Aorta (tissue), 5 donors: Measurements from ENCODE around the gene DENND10. TPM values are rescaled to one million over a fixed set of nuclear protein-coding genes. Genes with fewer than 3 reads are reported as not detected.
"Not testable (repeated sequence)": the region's sequence is repeated elsewhere in the genome, so short reads cannot be mapped to it uniquely, and the experiment has no call there.

Experiments
- ATAC-seq: fragments of 200-7000 bp; cut with Tn5 transposase; one replicate; pipeline ENCODE4 v1.9.1; 2022; ENCODE audit warnings: moderate library complexity; ENCODE audit not compliant: low FRiP score
- DNase-seq, 2 donors: peaks; one replicate each; pipeline ENCODE4 v3.0.0-alpha.2; 2020
- H3K27ac ChIP-seq, 2 donors: one replicate each; pipeline ENCODE4 v1.5.1; 2013; ENCODE audit warnings: low read length in 2 of 2, mild to moderate bottlenecking in 2 of 2, moderate library complexity in 2 of 2, control low read depth in 1 of 2, inconsistent platforms in 1 of 2, low read depth in 1 of 2
- H3K27me3 ChIP-seq, 2 donors: one replicate each; pipeline ENCODE4 v1.6.1; 2013; ENCODE audit warnings: control low read depth in 1 of 2, low read length in 1 of 2, mild to moderate bottlenecking in 1 of 2, moderate library complexity in 1 of 2; ENCODE audit not compliant: insufficient read depth in 2 of 2, control insufficient read depth in 1 of 2
- H3K36me3 ChIP-seq, 2 donors: one replicate each; pipeline ENCODE4 v1.6.1; 2013; ENCODE audit warnings: control low read depth in 1 of 2, low read length in 1 of 2, mild to moderate bottlenecking in 1 of 2; ENCODE audit not compliant: insufficient read depth in 2 of 2, control insufficient read depth in 1 of 2
- H3K4me1 ChIP-seq, 2 donors: one replicate each; pipeline ENCODE4 v1.6.1; 2013; ENCODE audit warnings: low read length in 2 of 2, control low read depth in 1 of 2, mild to moderate bottlenecking in 1 of 2, moderate library complexity in 1 of 2; ENCODE audit not compliant: insufficient read depth in 2 of 2, control insufficient read depth in 1 of 2
- H3K4me3 ChIP-seq, 2 donors: one replicate each; pipeline ENCODE4 v1.5.1; 2013; ENCODE audit warnings: low read length in 2 of 2, control low read depth in 1 of 2, mild to moderate bottlenecking in 1 of 2
- H3K9me3 ChIP-seq: one replicate; pipeline ENCODE4 v1.6.1; 2013; ENCODE audit warnings: mild to moderate bottlenecking, low read length; ENCODE audit not compliant: control insufficient read depth
- WGBS, 2 donors: extraction: QIAGEN DNeasy Blood & Tissue Kit; methylation state at CpG; one replicate each; pipeline ENCODE4 v1.1.7; 2013; 5-methylcytosine and 5-hydroxymethylcytosine counted together
- intact Hi-C, 2 donors: fragments of 100-400 bp; cut with DNase I; formaldehyde crosslinking; loops; one replicate each; pipeline versions ENCODE4 v1.14.2 to v1.15.0; 2022
- polyA plus RNA-seq, 2 donors: library from polyadenylated mRNA; stranded (reverse); fragments of 200-250 nt; gene quantifications; one replicate each; pipeline ENCODE4 v1.2.3, GENCODE V29; 2013
- total RNA-seq, 2 donors: library from RNA; stranded (reverse); fragmentation: NEBNext Ultra II Directional; extraction: Animal tissue kit (Norgen Biotek cat#: 25700); gene quantifications; one replicate each; pipeline ENCODE4 v1.2.1, GENCODE V29; 2021
- donor health status: healthy with polysubstance abuse.
- donor health status: Bipolar disorder and iron deficiency.
- donor health status: DM: no; HTN: no; CAD: no.
- donor health status: DM: no; HTN: no; CAD: no.
- donor health status: DM: yes; HTN: yes; CAD: no.

The DENND10 gene
- total and polyA plus RNA-seq, 4 donors: 15.2 to 28.8 (median 23.3) TPM

DNA sequence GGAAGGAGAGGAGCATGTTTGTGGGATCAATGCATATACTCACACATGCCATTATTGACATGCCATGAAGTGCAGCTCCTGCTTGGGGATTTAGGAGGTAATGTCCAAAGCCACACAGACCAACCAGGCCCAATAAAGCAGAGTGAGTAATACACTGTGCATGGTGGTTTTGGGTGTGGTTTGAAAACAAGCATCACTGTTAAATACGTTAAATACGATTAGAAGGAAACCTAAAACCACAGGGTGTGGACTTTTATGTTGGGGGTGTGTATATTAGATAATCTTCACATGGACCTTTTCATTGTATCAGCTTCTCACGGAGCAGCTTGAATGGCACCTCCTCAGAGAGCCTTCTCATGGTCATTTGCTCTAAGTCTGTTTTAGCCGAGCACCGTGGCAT lies 12.9 kb upstream of the DENND10 start:
- H3K27ac ChIP-seq: no peak overlapping the region
- no peaks in the 10 kb centered on the region for H3K9me3 ChIP-seq
- no peaks in the 10 kb centered on the region for H3K27me3 ChIP-seq
- no peaks in the 10 kb centered on the region for H3K4me1 ChIP-seq
- intact Hi-C loops: no loop called here
- 78 to 84% methylated on average over 5 of the region's 5 CpGs for WGBS, 2 donors
- no peak overlapping the region for H3K4me3 ChIP-seq
- no peak for DNase-seq
- ATAC-seq: no peak
- no peaks in the 10 kb centered on the region for H3K36me3 ChIP-seq

DNA sequence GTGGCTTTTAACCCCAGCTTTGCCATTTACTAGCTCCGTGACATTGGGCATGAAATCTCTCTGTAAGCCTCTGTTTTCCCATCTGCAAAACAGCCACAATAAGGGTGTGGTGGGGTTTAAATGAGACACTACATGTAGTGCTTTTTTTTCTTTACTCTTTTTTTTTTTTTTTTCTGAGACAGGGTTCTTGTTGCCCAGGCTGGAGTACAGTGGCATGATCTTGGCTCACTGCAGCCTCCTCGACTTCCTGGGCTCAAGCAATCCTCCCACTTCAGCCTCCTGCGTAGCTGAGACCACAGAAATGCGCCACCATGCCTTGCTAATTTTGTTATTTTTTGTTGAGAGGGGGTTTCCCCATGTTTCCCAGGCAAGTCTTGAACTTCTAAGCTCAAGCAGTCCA lies 8.3 kb upstream of the DENND10 start:
- intact Hi-C loops: no loop called here
- Histone ChIP-seq H3K9me3 (no peaks in the 10 kb centered on the region), H3K27ac (no peak overlapping the region), H3K27me3 (no peaks in the 10 kb centered on the region), H3K4me1 (no peaks in the 10 kb centered on the region), H3K4me3 (no peak overlapping the region), H3K36me3 (no peaks in the 10 kb centered on the region)
- WGBS, 2 donors: 78 to 90% methylated on average over 4 of the region's 4 CpGs
- peak in 1 of 2 donors; percentile 2 for DNase-seq
- ATAC-seq: no peak

DNA sequence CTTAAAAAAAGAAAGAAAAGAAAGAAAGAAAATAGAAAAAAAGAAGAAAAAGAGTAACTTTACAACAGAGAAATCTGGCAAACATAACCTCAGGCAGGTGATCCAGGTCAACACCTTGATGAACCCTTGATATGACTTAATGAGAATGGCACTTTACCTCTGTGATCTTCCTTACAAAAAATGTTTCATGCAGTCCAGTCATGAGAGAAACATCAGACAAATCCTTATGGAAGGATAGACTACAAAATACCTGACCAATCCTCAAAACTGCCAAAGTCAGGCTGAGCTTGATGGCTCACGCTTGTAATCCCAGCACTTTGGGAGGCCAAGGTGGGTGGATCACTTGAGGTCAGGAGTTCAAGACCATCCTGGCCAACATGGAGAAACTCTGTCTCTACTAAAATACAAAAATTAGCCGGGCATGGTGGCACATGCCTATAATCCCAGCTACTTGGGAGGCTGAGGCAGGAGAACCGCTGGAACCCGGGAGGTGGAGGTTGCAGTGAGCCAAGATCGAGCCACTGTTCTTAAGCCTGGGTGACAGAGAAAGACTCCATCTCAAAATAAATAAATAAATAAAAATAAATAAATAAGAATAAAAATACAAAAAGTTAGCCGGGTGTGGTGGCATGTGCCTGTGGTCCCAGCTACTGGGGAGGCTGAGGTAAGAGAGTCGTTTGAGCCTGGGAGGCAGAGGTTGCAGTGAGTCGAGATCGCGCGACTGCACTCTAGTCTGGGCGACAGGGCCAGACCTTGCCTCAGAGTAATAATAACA lies 7.1 kb upstream of the DENND10 start:
- WGBS, 2 donors: 96% methylated on average over 12 of the region's 12 CpGs
- peak in 1 of 2 donors; percentile 9 for DNase-seq

DNA sequence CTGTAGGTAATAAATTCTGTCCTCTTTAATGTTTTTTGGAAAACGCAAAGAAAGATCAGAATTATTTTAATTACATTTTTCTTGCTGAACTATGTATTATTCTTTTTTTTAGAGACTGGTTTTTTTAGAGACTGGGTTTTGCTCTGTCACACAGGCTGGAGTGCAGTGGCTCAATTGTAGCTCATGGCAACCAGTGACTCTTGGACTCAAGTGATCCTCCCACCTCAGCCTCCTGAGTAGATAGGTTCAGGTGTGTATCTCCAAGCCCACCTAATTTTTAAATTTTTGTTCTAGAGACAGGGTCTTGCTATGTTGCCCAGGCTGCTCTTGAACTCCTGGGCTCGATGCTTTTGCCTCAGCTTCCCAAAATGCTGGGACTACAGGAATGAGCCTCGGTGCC lies 5.3 kb upstream of the DENND10 start:
- 90 to 91% methylated on average over 3 of the region's 3 CpGs for whole genome bisulfite sequencing, 2 donors
- Histone ChIP-seq H3K9me3 (no peaks in the 10 kb centered on the region), H3K36me3 (no peaks in the 10 kb centered on the region), H3K27ac (no peak overlapping the region), H3K4me1 (no peaks in the 10 kb centered on the region), H3K27me3 (no peaks in the 10 kb centered on the region), H3K4me3 (no peak overlapping the region)
- DNase-seq (peak in 1 of 2 donors; percentile 13), ATAC-seq (no peak)
- intact Hi-C loops: no loop called here

More for the DNA sequence above, 7.1 kb upstream of the DENND10 start:
- H3K9me3 ChIP-seq, H3K27ac ChIP-seq, H3K4me3 ChIP-seq, H3K36me3 ChIP-seq, H3K4me1 ChIP-seq, H3K27me3 ChIP-seq, intact Hi-C loops, ATAC-seq: not testable (repeated sequence)

DNA sequence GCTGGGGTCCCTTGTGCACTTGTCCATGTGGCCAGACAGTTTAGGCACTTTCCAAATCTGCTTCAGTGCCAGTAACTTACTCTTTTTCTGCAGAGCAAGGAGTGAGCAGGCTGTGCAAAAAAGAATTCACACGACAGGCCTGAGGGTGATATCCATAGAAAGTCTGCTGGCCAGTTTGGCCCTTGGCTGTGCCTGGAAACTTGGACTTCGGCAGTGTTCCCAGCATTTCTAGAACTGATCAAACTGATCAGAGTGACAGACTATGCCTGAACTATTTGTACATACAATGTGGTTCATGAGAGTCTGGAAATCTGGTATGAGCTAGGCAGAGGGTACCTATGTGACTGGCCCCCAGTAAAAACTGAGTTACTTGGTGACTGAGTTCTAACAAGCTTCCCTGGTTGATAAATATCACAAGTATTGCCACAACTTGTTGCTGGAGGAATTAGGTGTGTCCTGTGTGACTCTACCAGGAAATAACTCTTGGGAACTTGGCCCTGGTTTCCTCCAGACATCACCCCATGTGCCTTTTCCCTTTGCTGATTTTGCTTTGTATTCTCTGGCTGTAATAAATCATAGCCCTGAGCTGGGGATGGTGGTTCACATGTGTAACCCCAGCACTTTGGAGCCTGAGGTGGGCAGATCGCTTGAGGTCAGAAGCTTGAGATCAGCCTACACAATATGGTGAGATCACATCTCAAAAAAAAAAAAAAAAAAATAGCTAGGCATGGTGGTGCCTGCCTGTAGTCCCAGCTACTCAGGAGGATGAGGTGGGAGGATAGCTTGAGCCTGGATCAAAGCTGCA lies 3.3 kb upstream of the DENND10 start:
- peaks cover 0 to 2% of the 10 kb centered on the region in 2 donors for H3K27me3 ChIP-seq
- ATAC-seq (no peak), DNase-seq (peak in 1 of 2 donors; percentile 25)
- no peaks in the 10 kb centered on the region for H3K9me3 ChIP-seq
- intact Hi-C loops: no loop called here
- H3K27ac ChIP-seq: no peak overlapping the region
- 74 to 84% methylated on average over 3 of the region's 3 CpGs for WGBS, 2 donors
- H3K4me1 ChIP-seq: no peaks in the 10 kb centered on the region
- H3K4me3 ChIP-seq: no peak overlapping the region
- no peaks in the 10 kb centered on the region for H3K36me3 ChIP-seq

DNA sequence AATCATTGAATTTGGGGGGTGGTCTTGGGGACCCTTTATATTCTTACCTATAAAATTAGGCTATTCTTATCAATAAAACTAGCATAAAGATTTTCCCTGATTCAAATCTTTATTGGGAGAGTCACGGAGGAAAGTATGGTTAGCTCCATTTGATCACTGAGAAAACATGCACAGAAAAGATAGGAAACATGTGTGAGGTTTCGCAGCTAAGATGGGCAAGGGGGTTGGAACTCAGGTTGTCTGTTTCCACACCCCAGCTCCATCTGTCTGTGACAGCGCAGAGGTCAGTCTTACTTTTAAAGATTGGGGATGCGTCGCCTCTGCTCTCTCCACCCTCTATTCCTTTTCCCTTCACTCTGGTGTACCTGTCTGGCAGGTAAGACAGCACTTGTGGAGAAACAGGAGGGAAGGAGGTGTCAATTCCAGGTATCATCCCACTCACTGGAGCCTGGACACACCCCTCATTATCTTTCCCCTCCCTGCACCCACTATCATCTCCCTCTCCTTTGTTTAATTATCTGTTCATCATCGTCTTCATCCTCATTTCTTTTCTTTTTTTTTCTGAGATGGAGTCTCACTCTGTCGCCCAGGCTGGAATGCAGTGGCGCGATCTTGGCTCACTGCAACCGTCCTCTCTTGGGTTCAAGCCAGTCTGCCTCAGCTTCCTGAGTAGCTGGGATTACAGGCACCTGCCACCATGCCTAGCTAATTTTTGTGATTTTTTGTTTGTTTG lies 2.4 kb upstream of the DENND10 start:
- Histone ChIP-seq H3K4me1 (no peaks in the 10 kb centered on the region), H3K27ac (peak overlapping the region in 1 of 2 donors; percentile 12), H3K27me3 (peaks cover 0 to 2% of the 10 kb centered on the region in 2 donors), H3K9me3 (no peaks in the 10 kb centered on the region), H3K4me3 (no peak overlapping the region), H3K36me3 (no peaks in the 10 kb centered on the region)
- intact Hi-C loops: no loop called here
- ATAC-seq (no peak), DNase-seq (peak in 1 of 2 donors; percentile 9)
- 68 to 70% methylated on average over 10 of the region's 10 CpGs for WGBS, 2 donors

DNA sequence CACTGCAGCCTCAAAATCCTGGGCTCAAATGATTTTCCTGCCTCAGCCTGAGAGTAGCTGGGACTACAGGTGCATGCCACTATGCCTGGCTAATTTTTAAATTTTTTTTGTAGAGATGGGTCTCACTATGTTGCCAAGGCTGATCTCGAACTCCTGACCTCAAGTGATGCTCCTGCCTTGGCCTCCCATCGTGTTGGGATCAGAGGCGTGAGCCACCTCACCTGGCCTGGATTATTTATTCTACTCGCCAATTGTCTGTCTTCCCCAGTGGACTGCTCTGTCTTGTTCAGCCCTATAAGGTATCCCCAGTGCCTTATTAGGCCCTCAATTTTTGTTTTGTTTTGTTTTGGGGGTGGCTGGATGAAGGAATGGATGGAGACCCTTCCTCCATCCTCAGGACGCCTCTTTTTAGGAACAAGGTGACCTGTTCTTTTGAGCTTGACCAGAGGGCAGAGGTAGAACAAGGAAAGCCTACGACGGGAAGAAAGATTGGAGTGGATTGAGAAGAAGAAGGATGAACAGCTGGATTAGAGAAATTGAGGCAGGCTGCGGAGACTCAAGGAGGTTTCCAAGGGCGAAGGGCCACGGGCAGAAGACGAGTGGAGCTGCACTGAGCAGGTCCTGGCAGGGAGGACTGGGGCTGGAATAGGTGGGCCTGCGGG lies 541 bp upstream of the DENND10 start:
- no peak overlapping the region for H3K4me3 ChIP-seq
- intact Hi-C loops: no loop called here
- no peak overlapping the region for H3K27ac ChIP-seq
- no peak for DNase-seq
- no peaks in the 10 kb centered on the region for H3K4me1 ChIP-seq
- ATAC-seq: no peak
- WGBS, 2 donors: 48% methylated on average over 11 to 12 of the region's 12 CpGs
- H3K27me3 ChIP-seq: peaks cover 0 to 2% of the 10 kb centered on the region in 2 donors
- no peaks in the 10 kb centered on the region for H3K36me3 ChIP-seq
- no peaks in the 10 kb centered on the region for H3K9me3 ChIP-seq

DNA sequence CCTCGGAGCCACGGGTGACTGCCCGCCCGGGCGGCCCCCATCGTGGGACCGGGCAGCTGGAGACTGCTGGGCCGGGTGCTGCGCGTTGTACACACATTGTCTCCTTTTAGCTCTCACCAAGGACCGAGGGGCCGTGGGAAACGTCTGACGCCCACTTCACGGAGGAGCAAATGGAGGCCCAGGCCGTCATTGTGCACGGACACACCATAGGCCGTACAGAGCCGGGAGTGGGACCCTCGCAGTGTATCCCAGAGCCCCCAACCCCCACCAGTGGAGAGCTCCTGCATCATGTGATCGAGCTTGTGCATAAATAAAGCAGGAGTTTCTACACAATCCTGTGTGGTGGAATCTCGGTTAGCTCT lies 722 bp downstream of the DENND10 start:
- Histone ChIP-seq H3K9me3 (no peaks in the 10 kb centered on the region), H3K27ac (no peak overlapping the region), H3K27me3 (peaks cover 0 to 2% of the 10 kb centered on the region in 2 donors), H3K4me1 (no peaks in the 10 kb centered on the region), H3K4me3 (peak overlapping the region; percentile 43 to 80), H3K36me3 (no peaks in the 10 kb centered on the region)
- WGBS, 2 donors: 1% methylated on average over 19 to 22 of the region's 22 CpGs
- DNase-seq (peak; percentile 60 to 76), ATAC-seq (peak; percentile 46)
- intact Hi-C loops: no loop called here
